OCI-LY1 (cell line): ENCODE data around the gene TDRD10.

Experiments
- EZH2 ChIP-seq: fragments of 200-600 bp; sonication (generic), shearing (Covaris generic); IDR thresholded peaks from 2 replicates; pipeline ENCODE4 v1.8.0; 2017; ENCODE audit warnings: borderline replicate concordance, mixed run types, mild to moderate bottlenecking, antibody characterized with exemption, low read length, moderate library complexity, mixed read lengths
- TF ChIP-seq, protein P1 (sequence below): fragments of 200-600 bp; sonication (generic), shearing (Covaris generic); IDR thresholded peaks from 2 replicates; pipeline ENCODE4 v1.5.1; 2017; ENCODE audit warnings: mild to moderate bottlenecking, antibody characterized with exemption, low read length, moderate library complexity, mixed read lengths

DNA sequence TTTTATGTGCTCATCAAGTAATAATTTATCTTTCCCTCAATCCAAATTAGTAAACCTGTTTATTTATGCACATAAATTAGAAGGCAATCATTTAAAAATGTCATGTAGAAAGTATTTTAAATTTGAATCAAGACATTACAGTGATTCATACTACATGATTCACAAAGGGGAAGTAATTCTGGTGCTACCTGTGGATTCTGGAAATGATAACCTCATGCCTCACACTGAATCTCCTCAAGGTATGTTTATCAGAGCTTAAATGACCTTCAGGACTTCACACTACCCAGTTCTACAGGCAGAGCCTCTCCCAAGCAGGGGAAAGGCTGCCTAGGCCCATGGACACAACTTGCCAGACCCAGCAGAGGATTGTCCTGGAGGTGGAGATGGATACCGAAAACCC is 25.2 kb upstream of the TDRD10 start:
- TF ChIP-seq, protein P1, sequence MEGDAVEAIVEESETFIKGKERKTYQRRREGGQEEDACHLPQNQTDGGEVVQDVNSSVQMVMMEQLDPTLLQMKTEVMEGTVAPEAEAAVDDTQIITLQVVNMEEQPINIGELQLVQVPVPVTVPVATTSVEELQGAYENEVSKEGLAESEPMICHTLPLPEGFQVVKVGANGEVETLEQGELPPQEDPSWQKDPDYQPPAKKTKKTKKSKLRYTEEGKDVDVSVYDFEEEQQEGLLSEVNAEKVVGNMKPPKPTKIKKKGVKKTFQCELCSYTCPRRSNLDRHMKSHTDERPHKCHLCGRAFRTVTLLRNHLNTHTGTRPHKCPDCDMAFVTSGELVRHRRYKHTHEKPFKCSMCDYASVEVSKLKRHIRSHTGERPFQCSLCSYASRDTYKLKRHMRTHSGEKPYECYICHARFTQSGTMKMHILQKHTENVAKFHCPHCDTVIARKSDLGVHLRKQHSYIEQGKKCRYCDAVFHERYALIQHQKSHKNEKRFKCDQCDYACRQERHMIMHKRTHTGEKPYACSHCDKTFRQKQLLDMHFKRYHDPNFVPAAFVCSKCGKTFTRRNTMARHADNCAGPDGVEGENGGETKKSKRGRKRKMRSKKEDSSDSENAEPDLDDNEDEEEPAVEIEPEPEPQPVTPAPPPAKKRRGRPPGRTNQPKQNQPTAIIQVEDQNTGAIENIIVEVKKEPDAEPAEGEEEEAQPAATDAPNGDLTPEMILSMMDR = no peak
- TF ChIP-seq EZH2 = no peak
